ENCODE measurements around the gene SLC29A2.

DNA sequence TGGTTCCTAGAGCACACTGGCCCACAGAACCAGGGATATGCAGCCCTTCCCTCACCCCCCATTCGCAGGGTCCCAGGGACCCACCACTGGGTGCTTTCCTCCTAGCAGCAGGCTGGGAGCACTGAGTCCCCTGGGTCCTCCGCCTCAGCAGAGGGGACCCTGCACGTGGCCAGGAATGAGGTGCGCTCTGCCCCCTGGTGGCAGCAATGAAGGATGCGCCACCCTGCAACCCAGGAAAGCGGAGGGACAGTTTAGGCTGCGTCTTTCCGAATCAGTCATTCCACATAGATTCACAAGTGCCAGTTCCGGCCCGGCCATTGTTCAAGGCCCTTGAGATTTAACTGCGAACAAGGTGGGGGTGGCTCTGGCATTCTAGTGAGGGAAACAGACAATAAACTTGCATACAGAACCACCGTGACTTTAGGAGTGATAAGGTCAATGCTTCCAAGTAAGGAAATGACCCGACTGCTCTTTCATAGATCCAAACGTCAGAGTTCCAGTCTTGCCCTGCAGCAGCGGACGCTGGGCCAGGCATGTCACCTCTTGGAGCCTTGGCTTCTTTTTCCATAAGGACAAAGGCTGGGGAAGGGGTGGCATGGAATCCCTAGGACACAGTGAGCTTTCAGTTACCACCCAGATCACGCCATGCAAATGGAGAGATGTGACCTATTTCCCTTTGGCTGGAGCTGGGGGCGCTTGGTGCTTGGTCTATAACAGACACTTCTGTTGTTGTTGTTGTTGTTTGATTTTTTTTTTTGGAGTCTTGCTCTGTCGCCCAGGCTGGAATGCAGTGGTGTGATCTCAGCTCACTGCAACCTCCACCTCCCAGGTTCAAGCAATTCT is 43.0 kb downstream of the SLC29A2 start:
- TF ChIP-seq EZH2 (IDR thresholded peaks at IDR 0.05; ENCODE audit: borderline replicate concordance, insufficient read depth, low read depth, low read length, poor library complexity, severe bottlenecking) (no peak), CTCF (IDR thresholded peaks at IDR 0.05) (peak; percentile 93)

All from B cell (primary cell).